ENCODE data around the gene FLYWCH2. TPM values are rescaled to one million over a fixed set of nuclear protein-coding genes. Genes with fewer than 3 reads are reported as not detected.

The FLYWCH2 gene
- total and polyA plus RNA-seq, 2 donors (not counting 3 experiments of a cell fraction or from before 2014, with no cell fraction given), result 18.3 to 34.6 TPM

- intact Hi-C loops (cut with micrococcal nuclease) (no loop called here), dilution Hi-C loops (cut with MboI; ENCODE audit: extremely low pct_ligation_motif_present, low sequenced_read_pairs) (no loop called here)
- POLR2A ChIA-PET, result no interaction called here
- Histone ChIP-seq H4K20me1 (replicated peaks; ENCODE audit: control insufficient read depth, extremely low read depth, insufficient read depth, low read length) (no peaks in the 10 kb centered on the region), H3K4me2 (ENCODE audit: insufficient read depth, low read length) (no peak overlapping the region), H3K27me3 (ENCODE audit: control insufficient read depth in 2 of 2, insufficient read depth in 2 of 2, low read length in 2 of 2) (no peaks in the 10 kb centered on the region), H3K79me2 (ENCODE audit: control insufficient read depth, insufficient read depth, low read length) (no peaks in the 10 kb centered on the region), H3K27ac (ENCODE audit: insufficient read depth, low read depth, low read length) (no peak overlapping the region), H3K9me3 (replicated peaks; ENCODE audit: control insufficient read depth, insufficient read depth, low read length) (no peaks in the 10 kb centered on the region), H3K9me1 (replicated peaks; ENCODE audit: control insufficient read depth, extremely low read depth, insufficient read depth, low read length) (no peaks in the 10 kb centered on the region), H2AFZ (ENCODE audit: low read depth, low read length) (no peak overlapping the region), H3K9ac (replicated peaks; ENCODE audit: extremely low read depth, insufficient read depth, low read length) (no peak overlapping the region), H3K4me3 (replicated peaks in 1 of 3; ENCODE audit: insufficient read depth in 1 of 3, low read depth in 1 of 3, low read length in 3 of 3) (no peak overlapping the region), H3K36me3 (ENCODE audit: control insufficient read depth in 2 of 2, extremely low read depth in 1 of 2, insufficient read depth in 2 of 2, low read length in 2 of 2) (no peaks in the 10 kb centered on the region), H3K4me1 (ENCODE audit: control insufficient read depth, extremely low read depth, insufficient read depth, low read length) (peaks cover 9% of the 10 kb centered on the region)
- TF ChIP-seq MYC (IDR thresholded peaks at IDR 0.05; ENCODE audit: low read depth, low read length) (no peak), POLR2AphosphoS5 (IDR thresholded peaks at IDR 0.05; ENCODE audit: insufficient read depth, low read depth, low read length) (no peak), GATA2 (IDR thresholded peaks at IDR 0.05; ENCODE audit: insufficient read depth, insufficient read length, low read depth, low read length) (no peak), JUN (IDR thresholded peaks at IDR 0.05; ENCODE audit: borderline replicate concordance, insufficient read depth, insufficient read length, low read depth) (no peak), FOS (IDR thresholded peaks at IDR 0.05; ENCODE audit: borderline replicate concordance, insufficient read depth, low read length) (no peak), EZH2 (IDR thresholded peaks at IDR 0.05; ENCODE audit: borderline replicate concordance, low read depth, low read length, severe bottlenecking) (no peak), CTCF (IDR thresholded peaks at IDR 0.05; ENCODE audit: extremely low read depth in 1 of 2, insufficient read depth in 1 of 2, low read depth in 1 of 2, low read length in 2 of 2) (no peak), MAX (IDR thresholded peaks at IDR 0.05; ENCODE audit: insufficient read depth, insufficient read length) (no peak), POLR2A (IDR thresholded peaks at IDR 0.05; ENCODE audit: low read depth, low read length) (no peak)
- CTCF ChIA-PET, result interaction anchor here (0.9 to 2.2 kb wide), 4 partner anchors 18 to 64 kb away, joined by 3 to 9 read pairs (median 6); no protein-coding TSS in a partner anchor
- FAIRE-seq (no peak), DNase-seq (ENCODE audit: low read depth, low spot score) (no peak)
- BruUV-seq (replicated peaks), result no TSS peak
Observed at GRCh38 chr16:2902337-2903130, 19.5 kb downstream of the FLYWCH2 start.

Measured in endothelial cell of umbilical vein (primary cell).